Measurements from ENCODE around the gene ARID1B.

Gene ARID1B

DNA sequence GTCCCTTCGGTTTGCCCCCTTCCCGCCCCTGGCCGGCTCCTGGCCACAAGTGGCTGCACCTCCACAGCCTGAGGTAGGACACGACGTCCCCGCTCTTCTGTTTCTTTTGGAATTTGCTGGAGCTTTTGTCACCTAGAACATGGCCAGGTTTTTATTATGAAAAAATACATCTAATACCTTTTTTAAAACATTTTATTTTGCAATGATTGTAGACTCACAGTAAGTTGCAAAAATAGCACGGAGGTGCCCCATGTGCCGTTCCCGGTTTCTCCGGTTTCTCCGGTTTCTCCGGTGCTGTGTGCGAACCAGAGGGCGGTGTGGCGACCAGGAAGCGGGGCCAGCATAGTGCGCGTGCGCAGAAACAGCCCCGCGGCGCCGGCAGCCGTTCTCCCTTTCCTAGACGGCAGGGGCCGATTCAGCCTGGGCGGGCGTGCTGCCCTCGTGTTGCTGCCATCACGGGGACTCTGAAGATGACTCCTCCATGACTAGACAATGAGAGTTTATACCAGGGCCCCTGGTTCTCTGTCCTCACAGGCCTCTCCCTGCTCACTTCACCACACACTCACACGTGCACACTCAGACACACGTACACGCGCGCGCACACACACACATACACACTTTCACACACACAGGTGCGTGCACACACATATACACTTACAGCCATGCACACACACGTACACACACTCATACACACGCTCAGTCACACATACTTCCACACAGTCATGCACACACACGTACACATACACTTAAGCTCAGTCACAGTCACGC lies 444.1 kb downstream of the ARID1B start:
- peak; percentile 73 for DNase-seq

DNA sequence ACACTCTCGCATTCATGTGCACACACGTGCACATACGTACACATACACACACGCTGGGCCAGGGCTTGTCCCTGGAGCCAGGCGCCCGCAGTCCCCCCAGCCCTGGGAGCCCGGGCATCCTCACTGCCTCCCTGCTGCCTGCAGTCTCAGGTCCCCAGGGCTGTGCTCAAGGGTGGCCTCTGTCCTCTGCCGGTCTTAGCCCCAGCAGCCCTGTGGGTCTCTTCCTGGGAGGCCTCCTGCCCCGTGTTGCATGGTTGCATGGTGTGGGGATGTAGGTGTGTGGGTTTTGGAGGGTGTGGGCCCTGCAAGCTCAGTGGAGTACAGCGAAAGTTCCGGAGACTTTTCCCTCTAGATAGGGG lies 444.6 kb downstream of the ARID1B start:
- no peak for DNase-seq

DNA sequence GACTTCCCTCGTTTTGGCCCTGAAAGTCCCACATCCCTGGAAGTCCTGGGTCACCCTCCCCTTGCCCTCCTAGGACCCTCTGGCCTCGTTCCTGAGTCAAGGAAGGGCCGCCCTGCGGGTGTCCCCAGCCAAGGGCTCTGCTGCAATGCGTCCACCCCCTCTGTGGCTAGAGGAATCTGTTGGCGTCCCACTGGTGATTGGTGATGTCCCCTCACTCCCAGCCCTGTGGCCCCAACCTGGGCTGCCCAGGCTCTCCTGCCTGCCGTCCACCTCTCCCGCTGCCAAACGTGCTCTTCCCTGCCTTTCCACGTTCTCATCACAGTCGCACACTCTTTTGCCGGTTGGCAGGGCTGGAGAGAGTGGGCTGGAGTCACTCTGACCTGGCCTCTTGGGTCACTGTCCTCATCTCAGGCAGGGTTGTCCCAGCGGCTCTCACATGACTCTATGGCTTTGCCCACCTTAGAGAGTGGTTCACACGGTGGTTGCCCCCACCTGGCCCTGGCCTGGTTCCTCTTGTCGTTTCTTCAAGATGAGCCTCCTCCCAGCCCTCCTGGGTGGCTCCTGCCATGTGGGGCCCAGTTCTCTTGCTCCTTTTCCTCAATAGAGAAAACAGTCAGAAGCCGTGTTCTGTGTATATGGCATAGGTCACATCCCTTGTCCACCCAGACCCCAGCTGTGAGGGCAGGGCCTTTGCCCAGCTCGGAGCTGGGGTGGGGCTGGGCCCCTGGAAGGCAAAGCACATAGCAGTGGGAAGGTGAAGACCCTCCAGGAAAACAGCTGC lies 445.2 kb downstream of the ARID1B start:
- DNase-seq, result no peak

DNA sequence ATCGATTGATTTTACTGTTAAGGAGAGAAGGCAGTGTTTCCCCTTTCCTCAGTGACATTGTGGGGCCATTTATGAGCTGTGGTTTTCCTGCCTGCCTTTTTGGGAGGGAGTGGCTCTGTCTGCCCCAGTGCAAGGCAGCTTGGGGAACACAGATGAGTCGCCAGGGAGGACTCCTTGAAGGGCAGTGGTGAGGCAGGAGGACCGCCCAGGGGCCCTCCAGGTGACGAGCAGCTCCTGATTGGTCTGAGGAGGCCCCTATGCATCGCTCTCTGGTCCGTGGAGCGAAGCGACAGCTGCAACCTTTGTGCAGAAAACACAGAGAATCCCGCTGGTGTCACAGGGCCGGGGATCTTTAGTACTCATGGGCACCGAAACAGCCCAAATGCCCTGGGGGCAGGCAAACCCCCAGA lies 445.8 kb downstream of the ARID1B start:
- no peak for DNase-seq

DNA sequence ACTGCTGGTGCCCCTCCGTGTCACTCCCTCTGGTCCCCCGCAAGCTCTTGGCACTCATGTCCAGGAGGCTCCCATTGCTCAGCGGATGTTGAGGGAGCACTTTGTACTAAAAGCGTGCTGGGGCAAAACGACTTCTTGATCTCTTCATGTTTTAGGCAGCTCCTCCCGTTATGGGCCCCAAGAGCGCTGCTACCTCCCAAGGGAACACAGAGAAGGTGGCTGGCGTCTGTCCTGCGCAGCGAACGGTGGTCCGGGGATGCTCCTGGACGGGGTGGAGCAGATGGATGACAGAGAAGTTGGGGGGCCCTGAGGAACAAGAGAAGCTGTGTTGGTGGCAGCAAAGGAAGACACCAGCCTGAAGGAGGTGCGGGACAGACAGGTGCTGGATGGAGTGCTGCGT lies 446.3 kb downstream of the ARID1B start:
- DNase-seq, result no peak

DNA sequence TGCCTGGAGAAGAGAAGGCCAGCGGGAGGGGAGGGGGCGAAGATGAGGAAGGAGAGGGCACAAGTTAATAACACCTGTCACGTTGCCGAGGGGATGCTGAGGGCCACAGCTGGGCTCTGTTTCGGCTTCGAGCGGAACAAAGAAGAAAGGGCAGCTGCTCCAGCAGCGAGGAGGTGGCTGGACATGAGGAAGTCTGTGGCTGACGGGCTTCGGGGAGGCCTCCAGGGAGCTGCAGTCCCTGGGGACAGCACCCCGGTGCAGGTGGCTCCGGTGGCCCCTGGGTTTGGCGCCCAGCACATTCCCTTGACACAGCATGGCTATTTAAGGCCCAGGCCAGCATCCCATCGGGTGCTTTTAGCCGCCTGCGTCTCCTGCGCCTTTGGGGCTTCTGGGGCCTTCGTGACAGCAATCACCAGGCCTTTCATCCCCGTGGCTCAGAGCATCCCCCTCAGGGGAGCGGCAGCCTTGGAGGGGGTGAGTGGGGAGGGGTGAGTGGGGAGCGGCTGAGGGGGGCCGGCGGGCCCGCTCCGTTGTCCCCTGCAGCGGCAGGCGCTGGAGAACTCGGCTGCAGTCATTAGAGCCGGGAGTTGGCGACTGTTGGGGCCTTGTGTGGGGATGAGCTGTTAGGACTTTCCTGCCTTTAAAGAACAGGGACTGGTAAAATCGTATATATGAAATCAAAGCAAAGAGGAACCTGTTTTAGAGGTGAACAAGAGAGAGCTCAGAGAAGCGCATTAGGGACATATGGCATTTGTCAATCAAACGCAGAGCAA lies 447.2 kb downstream of the ARID1B start:
- DNase-seq, result no peak

DNA sequence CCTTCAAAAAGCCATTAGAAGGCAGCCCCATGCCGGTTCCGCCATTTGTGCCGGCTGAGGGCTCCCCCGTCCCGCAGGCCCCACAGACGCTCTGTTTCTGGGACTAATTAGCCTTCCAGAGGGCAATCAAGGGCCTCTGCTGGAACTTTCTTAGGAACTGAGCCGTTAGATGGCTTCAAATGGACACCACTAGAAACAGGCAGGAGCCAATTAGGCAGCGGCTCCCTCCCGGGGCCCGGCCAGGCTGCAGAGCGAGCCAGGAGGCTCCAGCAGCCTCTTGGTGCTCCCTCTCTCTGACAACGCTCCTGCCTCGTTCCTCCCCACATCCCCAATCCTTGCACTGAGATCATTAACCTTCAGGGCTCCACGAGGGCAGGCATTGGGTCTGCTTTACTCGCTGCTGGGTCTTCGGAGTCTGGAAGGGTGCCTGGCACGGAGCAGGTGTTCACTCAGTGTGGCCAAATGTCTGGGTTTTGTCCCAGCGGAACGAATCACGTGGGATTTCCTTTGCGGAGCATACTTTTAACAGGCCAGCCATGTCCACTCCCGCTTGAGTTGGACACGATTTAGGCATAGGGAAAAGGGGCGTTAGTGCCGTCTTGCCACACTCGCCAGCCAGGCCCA lies 447.9 kb downstream of the ARID1B start:
- DNase-seq, result no peak

DNA sequence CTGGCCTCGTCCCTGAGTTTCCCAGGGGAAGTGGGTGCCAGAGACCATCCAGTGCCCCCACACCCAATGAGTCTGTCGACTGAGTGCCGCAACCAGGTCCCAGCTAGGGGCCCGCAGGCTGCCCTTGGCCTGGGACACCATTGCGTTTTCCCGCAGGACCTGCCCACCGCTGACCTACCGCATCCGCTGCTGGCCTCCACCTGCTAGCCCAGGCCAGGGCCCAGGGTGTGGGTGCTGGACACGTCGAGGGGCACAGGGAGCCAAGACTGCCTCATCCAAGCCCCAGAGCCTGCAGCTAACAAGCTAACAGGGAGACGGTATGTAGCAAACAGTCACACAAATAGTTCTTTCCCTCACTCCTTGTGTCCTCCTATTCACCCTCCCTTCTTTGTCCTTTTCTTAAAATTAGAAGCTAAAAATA lies 448.4 kb downstream of the ARID1B start:
- no peak for DNase-seq

DNA sequence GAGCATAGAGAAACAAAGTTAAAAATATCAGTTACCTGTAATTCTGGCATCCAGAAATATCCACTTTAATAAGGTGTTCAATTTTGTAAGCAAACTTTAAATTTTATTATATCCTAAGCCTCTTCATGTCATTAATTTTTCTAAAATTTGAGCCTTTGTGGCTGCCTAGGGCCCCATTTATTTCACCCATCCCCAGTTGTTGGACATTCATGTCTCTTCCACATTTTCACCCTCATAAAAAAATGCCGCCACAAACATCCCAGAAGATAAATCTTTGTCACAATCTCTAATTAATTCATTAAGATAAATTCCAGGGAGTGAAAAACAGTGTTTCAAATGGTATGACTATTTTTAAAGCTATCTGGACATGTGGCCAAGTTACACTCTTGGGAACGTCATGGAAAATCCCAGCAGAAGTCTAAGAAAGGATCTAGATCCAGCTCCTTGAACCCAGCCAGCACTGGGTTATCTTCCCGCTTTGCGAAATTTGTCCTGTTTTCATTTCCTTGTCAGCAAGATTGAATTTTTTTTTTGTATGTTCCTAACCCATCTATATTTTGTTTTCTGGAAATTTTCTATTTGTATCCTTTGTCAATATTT lies 448.9 kb downstream of the ARID1B start:
- peak; percentile 91 for DNase-seq

DNA sequence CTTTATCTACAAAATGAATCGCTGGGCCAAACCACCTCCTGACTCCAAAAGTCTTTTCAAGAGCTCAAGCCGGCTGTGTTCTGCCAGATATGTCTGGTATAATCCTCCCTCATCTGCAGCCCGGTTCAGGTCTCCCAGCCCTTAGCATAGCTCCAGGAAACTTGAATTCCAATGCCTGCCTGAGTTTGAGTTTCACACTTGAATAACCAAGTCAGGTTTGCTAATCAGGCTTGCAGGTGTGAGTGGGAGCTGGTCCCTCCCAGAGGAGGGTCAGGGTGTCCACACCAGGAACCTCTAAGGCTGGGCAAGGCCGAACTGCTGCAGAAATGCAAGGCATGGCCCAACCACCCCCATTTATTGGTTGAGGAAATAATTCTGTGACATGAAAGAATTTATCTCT lies 449.6 kb downstream of the ARID1B start:
- DNase-seq, result no peak

DNA sequence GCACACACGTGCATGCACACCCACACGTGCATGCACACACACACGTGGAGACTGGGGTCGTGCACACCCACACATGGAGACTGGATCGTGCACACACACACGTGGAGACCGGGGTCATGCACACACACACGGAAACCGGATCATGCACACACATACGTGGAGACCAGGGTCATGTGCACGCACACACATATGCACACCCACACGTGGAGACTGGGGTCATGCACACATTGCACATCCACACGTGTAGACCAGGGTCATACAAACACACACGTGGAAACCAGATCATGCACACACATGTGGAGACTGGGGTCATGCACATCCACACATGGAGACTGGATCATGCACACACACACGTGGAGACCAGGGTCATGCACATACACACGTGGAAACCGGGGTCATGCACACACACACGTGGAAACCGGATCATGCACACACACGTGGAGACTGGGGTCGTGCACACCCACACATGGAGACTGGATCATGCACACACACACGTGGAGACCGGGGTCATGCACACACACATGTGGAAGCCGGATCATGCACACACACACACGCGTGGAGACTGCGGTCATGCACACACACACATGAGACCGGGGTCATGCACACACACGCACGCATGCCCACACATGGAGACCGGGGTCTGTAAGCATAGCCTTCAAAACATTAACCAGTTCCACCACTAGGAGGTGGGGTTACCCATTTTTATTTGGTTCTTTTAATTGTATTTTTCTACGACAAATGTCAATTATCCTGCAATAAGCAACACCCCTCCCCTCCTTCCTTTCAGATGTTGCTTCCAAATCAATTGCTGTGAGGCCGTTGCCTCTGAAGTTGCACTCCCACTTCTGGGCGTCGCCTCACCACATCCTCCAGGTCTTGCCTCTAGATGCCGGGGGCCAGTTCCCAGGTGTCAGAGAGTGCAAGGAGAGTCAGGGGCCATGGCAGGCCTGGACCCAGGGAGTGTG lies 450.3 kb downstream of the ARID1B start:
- no peak for DNase-seq

DNA sequence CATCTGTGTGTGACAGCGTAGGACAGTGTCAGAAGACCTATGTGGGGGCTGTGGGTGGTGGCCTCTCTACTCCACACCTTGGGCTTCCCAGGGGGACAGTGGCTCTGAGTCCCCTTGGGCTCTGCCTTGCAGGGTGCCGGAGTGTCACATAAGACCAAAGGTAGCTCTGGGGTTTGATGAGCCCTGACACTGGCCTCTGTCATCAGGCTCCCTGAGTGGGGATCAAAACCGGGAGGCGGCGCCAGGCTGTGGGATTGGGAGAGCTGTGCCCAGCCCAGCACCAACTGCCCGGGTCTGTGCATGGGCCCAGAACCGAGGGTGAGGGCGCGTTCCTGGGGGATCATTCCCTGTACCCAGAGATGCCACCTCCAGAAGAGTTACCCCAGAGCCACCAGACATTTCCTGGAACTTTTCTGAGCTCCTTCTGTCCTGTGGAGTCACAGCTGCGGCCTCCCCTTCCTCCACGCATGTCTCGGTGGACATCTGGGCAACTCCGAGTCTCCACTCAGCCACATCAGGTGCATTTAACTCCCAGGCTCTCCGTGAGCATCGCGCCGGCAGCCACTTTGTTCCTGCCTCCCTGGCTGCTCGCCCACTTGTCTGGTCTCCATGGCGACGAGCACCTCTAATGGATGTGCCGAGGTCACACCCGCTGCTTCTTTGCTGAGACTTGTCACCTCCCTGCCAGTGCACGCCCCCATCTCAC lies 451.4 kb downstream of the ARID1B start:
- DNase-seq, result no peak

DNA sequence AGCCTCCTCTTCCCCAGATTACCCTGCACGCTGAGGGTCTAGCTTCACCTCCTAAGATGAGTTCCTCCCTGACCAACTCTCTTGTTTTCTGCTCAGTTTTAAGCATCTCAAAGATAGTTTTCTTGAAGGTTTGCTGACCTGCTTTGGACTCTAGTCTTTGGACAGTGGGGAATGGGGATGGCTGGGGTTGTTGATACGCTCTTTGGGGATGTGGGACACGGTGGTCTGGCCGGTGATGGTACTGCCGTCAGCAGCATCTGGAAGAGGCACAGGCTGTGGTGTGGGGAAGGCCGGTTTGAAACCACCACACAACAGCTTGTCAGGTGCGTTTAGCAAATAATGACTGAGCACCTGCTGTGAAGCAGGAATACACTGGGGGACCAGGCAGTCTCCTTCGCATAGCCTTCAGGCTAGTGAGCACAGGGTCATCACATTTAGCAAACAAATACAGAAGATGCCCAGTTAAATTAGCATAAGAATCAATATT lies 452.0 kb downstream of the ARID1B start:
- no peak for DNase-seq

DNA sequence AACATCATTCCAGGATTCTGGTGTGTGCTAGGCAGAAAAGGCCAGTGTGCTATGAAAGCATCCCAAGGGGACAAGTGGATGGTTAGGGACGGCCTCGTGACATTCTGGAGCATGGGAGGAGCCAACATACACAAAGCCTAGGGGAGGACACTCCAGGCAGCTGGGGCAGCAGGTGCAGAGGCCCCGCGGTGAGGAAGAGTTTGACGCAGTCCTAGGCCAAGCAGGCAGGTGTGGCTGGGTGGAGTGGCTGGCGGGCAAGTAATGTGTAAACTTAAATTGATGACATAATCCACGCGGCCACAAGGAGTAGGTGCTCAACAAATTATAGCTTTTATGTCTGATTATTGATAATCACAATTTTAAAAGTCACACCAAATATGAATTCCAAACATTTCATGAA lies 452.5 kb downstream of the ARID1B start:
- no peak for DNase-seq

DNA sequence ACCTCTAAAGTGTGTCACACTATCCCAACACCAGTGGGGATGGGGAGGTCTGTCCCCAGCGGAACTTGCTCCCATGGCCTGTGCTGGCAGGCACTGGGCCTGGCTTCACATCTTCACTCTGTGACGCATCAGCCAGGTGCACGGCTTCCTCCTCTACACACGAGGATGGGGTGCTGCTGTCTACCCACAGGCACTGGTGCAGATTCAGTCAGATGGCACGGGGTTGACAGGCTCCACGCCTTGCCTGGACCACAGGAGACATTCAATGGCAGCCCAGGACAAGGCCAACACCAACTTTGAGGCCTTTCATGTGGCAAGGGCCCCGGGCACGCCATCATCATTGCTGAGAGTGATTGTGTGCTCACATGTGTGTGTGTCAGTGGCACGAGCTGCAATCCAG lies 453.7 kb downstream of the ARID1B start:
- no peak for DNase-seq

DNA sequence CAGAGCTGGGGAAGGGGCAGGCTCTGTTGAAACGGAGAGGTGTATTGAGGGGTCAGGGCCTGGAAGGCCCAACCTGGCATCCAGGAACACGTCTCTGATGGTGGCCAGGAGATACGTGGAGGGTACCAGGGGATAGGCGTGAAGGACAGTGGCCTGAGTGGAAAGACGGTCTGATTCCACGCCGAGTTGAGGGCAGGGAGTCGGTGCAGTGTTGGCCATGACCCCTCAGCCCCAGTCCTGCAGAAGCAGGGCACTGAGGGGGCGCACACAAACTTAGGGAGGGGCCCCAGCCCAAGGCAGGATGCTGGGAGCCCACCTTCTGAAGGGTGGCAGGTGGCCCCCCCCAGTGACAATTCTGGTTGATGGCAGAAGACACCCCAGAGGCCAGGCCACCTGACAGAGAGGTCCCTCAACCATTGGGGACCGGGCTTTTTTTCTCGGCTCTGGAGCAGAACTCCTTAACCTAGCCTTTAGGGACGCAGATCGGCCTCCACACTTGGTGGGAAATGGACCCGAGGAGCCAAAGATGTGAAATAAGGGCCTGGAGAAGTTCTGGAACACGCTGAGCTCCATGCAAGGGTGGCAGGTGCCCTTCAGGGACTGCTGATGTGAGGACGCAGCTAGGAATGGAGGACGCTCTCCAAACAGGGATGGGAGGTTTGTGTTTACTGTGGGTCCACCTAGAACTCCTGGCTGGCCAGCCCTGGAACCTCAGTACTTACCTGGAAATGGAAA lies 455.1 kb downstream of the ARID1B start:
- no peak for DNase-seq

DNA sequence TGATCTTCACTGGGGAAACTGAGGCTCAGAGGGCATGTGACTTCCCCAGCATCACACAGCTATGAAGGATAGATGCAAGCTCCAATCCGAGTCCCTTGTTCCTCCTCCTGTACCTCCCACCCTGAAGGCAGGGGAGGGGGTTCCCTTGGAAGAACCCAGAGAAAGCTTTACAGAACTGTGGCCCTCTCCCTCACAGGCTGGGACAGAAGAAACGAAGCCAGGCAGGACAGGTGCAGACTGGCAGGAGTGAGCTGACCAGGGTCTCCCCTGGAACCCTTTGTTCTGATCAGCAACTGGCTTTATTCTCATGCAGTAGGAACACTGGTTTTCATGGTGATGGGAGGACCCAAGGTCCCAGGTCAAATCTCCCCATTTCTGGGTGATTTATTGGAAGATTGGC lies 456.0 kb downstream of the ARID1B start:
- no peak for DNase-seq

DNA sequence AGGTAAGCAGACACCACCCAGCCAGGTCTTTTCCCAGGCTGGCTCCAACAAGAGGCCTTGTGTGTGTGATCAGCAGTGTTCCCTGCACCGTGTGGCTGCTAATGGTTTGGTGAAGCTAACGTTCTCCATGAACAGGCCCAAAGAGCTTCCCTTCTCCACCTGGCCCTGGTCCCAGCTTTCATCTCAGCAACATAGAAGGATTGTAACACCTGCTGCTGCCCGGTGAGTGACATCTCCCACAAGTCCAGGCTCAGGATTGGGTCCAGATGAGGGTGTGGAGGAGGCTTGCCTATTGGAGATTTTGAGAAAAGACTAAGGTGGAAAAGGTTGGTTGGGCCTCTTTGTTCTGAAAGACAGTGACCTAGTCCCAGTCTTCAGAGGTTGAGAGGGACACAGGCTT lies 456.5 kb downstream of the ARID1B start:
- no peak for DNase-seq

DNA sequence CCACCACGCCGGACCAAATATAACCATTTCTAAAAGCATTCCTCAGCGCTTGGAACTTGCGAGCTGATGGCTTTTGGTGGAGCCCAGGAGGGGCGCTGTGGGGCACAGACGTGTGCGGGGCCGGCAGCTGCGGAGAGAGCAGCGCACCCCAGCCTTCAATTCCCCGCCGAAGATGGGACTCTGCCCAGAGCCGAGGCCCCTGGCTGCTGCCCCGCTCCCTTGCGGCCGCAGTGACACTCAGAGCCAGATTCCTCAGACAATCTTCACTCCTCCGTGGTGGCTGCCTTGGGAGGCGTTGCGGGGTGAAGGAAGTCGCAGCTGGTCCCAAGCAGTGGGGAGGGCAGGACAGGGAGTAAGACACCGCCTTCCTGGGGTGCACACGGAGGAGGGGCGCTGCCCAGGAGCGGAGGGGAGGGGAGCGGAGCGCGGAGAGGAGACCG lies 458.4 kb downstream of the ARID1B start:
- peak; percentile 61 for DNase-seq
